H1 (cell line): ENCODE measurements around the gene CTAGE6. TPM values are rescaled to one million over a fixed set of nuclear protein-coding genes. Genes with fewer than 3 reads are reported as not detected.
"Not testable (repeated sequence)": the region's sequence is repeated elsewhere in the genome, so short reads cannot be mapped to it uniquely, and the experiment has no call there.

ENCODE experiments used
- CTCF ChIA-PET: fragments of 300-600 bp; sonication (Branson Sonifier 250); formaldehyde crosslinking; loops from one replicate; lab custom pipeline; 2021; ENCODE audit not compliant: partially characterized antibody; lab: Charles Lee
- POLR2A ChIA-PET: fragments of 300-600 bp; sonication (Branson Sonifier 250); formaldehyde crosslinking; loops from one replicate; lab custom pipeline; 2021; ENCODE audit warnings: inconsistent platforms; ENCODE audit not compliant: partially characterized antibody; lab: Charles Lee
- DNase-seq, 2 experiments: peaks; one replicate each; pipeline versions ENCODE4 v3.0.0 to v3.0.0-alpha.2; 2010 to 2022; ENCODE audit warnings: low spot score in 2 of 2, low read depth in 1 of 2, mixed read lengths in 1 of 2
- FAIRE-seq: peaks from 2 replicates; lab custom pipeline; 2011; peaks lifted over from hg19 to GRCh38; lab: Jason Lieb, UNC
- H2AFZ ChIP-seq: 2 replicates; pipeline ENCODE4 v1.8.1; 2012; ENCODE audit warnings: low read length, inconsistent platforms
- H2AK5ac ChIP-seq: 2 replicates; pipeline ENCODE4 v1.6.1; 2013; ENCODE audit warnings: low read depth, low read length
- H2BK120ac ChIP-seq: replicated peaks from 2 replicates; pipeline ENCODE3; 2013; ENCODE audit warnings: low read depth, low read length, inconsistent platforms
- H2BK12ac ChIP-seq: 2 replicates; pipeline ENCODE4 v1.6.1; 2013; ENCODE audit warnings: low read depth, low read length
- H2BK15ac ChIP-seq: 2 replicates; pipeline ENCODE4 v1.6.1; 2013; ENCODE audit warnings: low read length
- H2BK20ac ChIP-seq: 2 replicates; pipeline ENCODE4 v1.6.1; 2013; ENCODE audit warnings: low read length
- H2BK5ac ChIP-seq: 2 replicates; pipeline ENCODE4 v1.6.1; 2013; ENCODE audit warnings: low read depth, low read length
- H3K14ac ChIP-seq: 2 replicates; pipeline ENCODE4 v1.6.1; 2013; ENCODE audit warnings: inconsistent platforms; ENCODE audit not compliant: insufficient read length
- H3K18ac ChIP-seq: 2 replicates; pipeline ENCODE4 v1.6.1; 2013; ENCODE audit warnings: low read length; ENCODE audit errors: extremely low read depth
- H3K23ac ChIP-seq: 2 replicates; pipeline ENCODE4 v1.6.1; 2013; ENCODE audit warnings: inconsistent platforms; ENCODE audit not compliant: insufficient read length
- H3K23me2 ChIP-seq: 2 replicates; pipeline ENCODE4 v1.6.1; 2013; ENCODE audit warnings: low read depth, low read length
- H3K27ac ChIP-seq: 2 replicates; pipeline ENCODE4 v1.6.1; 2011; ENCODE audit warnings: low read depth, low read length, inconsistent platforms
- H3K27me3 ChIP-seq, 4 experiments: replicated peaks in 1 of 4; 1 replicate in 1 of 4; 2 replicates in 3 of 4; pipeline versions ENCODE4 v1.6.1 to v1.8.1; 2011 to 2013; ENCODE audit warnings: low read length in 3 of 4, mild to moderate bottlenecking in 3 of 4, inconsistent platforms in 2 of 4, mixed read lengths in 2 of 4, moderate library complexity in 1 of 4; ENCODE audit not compliant: control insufficient read depth in 3 of 4, insufficient read depth in 3 of 4; ENCODE audit errors: extremely low read depth in 1 of 4
- H3K36me3 ChIP-seq, 4 experiments: 2 replicates each; pipeline versions ENCODE4 v1.6.1 to v1.8.1; 2011 to 2013; ENCODE audit warnings: mild to moderate bottlenecking in 4 of 4, low read length in 3 of 4, moderate library complexity in 2 of 4, control low read depth in 1 of 4, inconsistent platforms in 1 of 4; ENCODE audit not compliant: insufficient read depth in 4 of 4, control insufficient read depth in 2 of 4
- H3K4ac ChIP-seq: replicated peaks from 2 replicates; pipeline ENCODE3; 2013; ENCODE audit warnings: low read length, low read depth, mixed read lengths, inconsistent platforms; ENCODE audit not compliant: insufficient read length
- H3K4me1 ChIP-seq, 4 experiments: replicated peaks in 1 of 4; 1 replicate in 1 of 4; 2 replicates in 3 of 4; pipeline versions ENCODE4 v1.6.1 to v1.8.1; 2011 to 2013; ENCODE audit warnings: low read length in 3 of 4, inconsistent platforms in 2 of 4, mixed read lengths in 1 of 4; ENCODE audit not compliant: insufficient read depth in 4 of 4, control insufficient read depth in 3 of 4
- H3K4me2 ChIP-seq, 2 experiments: 2 replicates each; pipeline versions ENCODE4 v1.6.1 to v1.8.1; 2011 to 2013; ENCODE audit warnings: low read depth in 2 of 2, low read length in 2 of 2, control low read depth in 1 of 2, inconsistent platforms in 1 of 2, mild to moderate bottlenecking in 1 of 2; ENCODE audit not compliant: insufficient read depth in 1 of 2
- H3K4me3 ChIP-seq, 4 experiments: fragments of 200-600, 300-600 bp in 1 of 4; sonication (generic), shearing (Covaris generic), sonication (Bioruptor Twin) in 1 of 4; 2 replicates each; pipeline versions ENCODE4 v1.5.1 to v1.8.1; 2011 to 2016; ENCODE audit warnings: low read length in 4 of 4, low read depth in 3 of 4, control low read depth in 2 of 4, inconsistent platforms in 2 of 4, mild to moderate bottlenecking in 2 of 4, mixed read lengths in 1 of 4, moderate library complexity in 1 of 4; ENCODE audit not compliant: insufficient read depth in 2 of 4; ENCODE audit errors: extremely low read depth in 1 of 4
- H3K56ac ChIP-seq: replicated peaks from 2 replicates; pipeline ENCODE3; 2013; ENCODE audit warnings: low read depth, mild to moderate bottlenecking, mixed read lengths, low read length, inconsistent platforms; ENCODE audit not compliant: insufficient read length
- H3K79me1 ChIP-seq: 2 replicates; pipeline ENCODE4 v1.6.1; 2013; ENCODE audit warnings: low read depth, low read length, control low read depth
- H3K79me2 ChIP-seq, 2 experiments: 2 replicates each; pipeline versions ENCODE4 v1.6.1 to v1.8.1; 2012 to 2013; ENCODE audit warnings: low read length in 2 of 2, mild to moderate bottlenecking in 2 of 2, inconsistent platforms in 1 of 2; ENCODE audit not compliant: insufficient read depth in 2 of 2, control insufficient read depth in 1 of 2
- H3K9ac ChIP-seq, 4 experiments: replicated peaks in 1 of 4; 1 replicate in 1 of 4; 2 replicates in 3 of 4; pipeline versions ENCODE4 v1.6.1 to v1.8.1; 2011 to 2013; ENCODE audit warnings: low read depth in 3 of 4, low read length in 3 of 4, control low read depth in 2 of 4, mild to moderate bottlenecking in 2 of 4, moderate library complexity in 2 of 4, inconsistent platforms in 1 of 4; ENCODE audit errors: extremely low read depth in 1 of 4
- H3K9me3 ChIP-seq, 2 experiments: 2 replicates each; pipeline versions ENCODE4 v1.6.1 to v1.8.1; 2012 to 2013; ENCODE audit warnings: mild to moderate bottlenecking in 2 of 2, moderate library complexity in 2 of 2, control low read depth in 1 of 2, inconsistent platforms in 1 of 2, low read depth in 1 of 2, low read length in 1 of 2, mixed read lengths in 1 of 2; ENCODE audit not compliant: insufficient read depth in 2 of 2
- H4K20me1 ChIP-seq, 2 experiments: replicated peaks in 1 of 2; 2 replicates each; pipeline versions ENCODE3 to v1.8.1; 2011 to 2013; ENCODE audit warnings: inconsistent platforms in 2 of 2, low read length in 2 of 2, mild to moderate bottlenecking in 1 of 2; ENCODE audit not compliant: insufficient read depth in 2 of 2, control insufficient read depth in 1 of 2
- H4K5ac ChIP-seq: 2 replicates; pipeline ENCODE4 v1.6.1; 2013; ENCODE audit warnings: low read length, low read depth, mixed read lengths, inconsistent platforms; ENCODE audit not compliant: insufficient read length
- H4K8ac ChIP-seq: 2 replicates; pipeline ENCODE4 v1.8.0; 2013; ENCODE audit warnings: mild to moderate bottlenecking, moderate library complexity, low read length, inconsistent platforms; ENCODE audit not compliant: insufficient read depth; ENCODE audit errors: extremely low read depth
- H4K91ac ChIP-seq: replicated peaks from 2 replicates; pipeline ENCODE3; 2013; ENCODE audit warnings: low read length, mixed read lengths, inconsistent platforms; ENCODE audit not compliant: insufficient read length
- WGBS, 2 experiments: shearing (Covaris generic) in 1 of 2; methylation state at CpG; one replicate each; pipeline versions ENCODE4 v1.1.6 to v1.1.7; 2013 to 2015; ENCODE audit warnings: low lambda C conversion rate in 2 of 2, mixed read lengths in 2 of 2, inconsistent platforms in 1 of 2, low coverage in 1 of 2, missing lambda C conversion rate in 1 of 2; ENCODE audit not compliant: insufficient replicate concordance in 2 of 2, insufficient coverage in 1 of 2, insufficient read length in 1 of 2; ENCODE audit errors: extremely low coverage in 1 of 2, missing lambda C conversion rate in 1 of 2; 5-methylcytosine and 5-hydroxymethylcytosine counted together
- polyA plus RNA-seq, 7 experiments: library from polyadenylated mRNA; depleted of rRNA in 3 of 7; stranded (reverse) in 5 of 7; unstranded in 2 of 7; fragments of >200 nt in 5 of 7; fragments of 200-250 nt in 2 of 7; gene quantifications; 1 replicate in 5 of 7; 2 replicates in 1 of 7; 4 replicates in 1 of 7; pipeline versions ENCODE4 v1.2.1 to v1.2.3, GENCODE V29; 2011 to 2013; ENCODE audit warnings: missing spikeins in 2 of 7, mixed read lengths in 2 of 7
- total RNA-seq: library from RNA; stranded (reverse); fragmentation: NEBNext Ultra II Directional; extraction: Animal tissue kit (Norgen Biotek cat#: 25700); gene quantifications from 2 replicates; pipeline ENCODE4 v1.2.1, GENCODE V29; 2021

CTAGE6 gene
- total and polyA plus RNA-seq, 2 of the 8 experiments (the other 6 are each of a cell fraction or from before 2014, with no cell fraction given), result not detected

GRCh38 chr7:143714581-143715454 lies 42.7 kb downstream of the CTAGE6 start:
- H4K8ac ChIP-seq, H3K79me2 ChIP-seq, H3K9ac ChIP-seq, H4K5ac ChIP-seq, H4K91ac ChIP-seq, H2AK5ac ChIP-seq, H3K23me2 ChIP-seq, H3K79me1 ChIP-seq, H3K56ac ChIP-seq, H3K27ac ChIP-seq, H3K27me3 ChIP-seq, DNase-seq, H2BK12ac ChIP-seq, H3K4me1 ChIP-seq, H3K4me3 ChIP-seq, H4K20me1 ChIP-seq, H3K4me2 ChIP-seq, H3K4ac ChIP-seq, H2BK20ac ChIP-seq, H3K23ac ChIP-seq, H2BK5ac ChIP-seq, H3K14ac ChIP-seq, H2AFZ ChIP-seq, H3K9me3 ChIP-seq, H3K36me3 ChIP-seq, FAIRE-seq, CTCF ChIA-PET, H2BK120ac ChIP-seq, H2BK15ac ChIP-seq, POLR2A ChIA-PET, H3K18ac ChIP-seq: not testable (repeated sequence)
- WGBS, 2 experiments, result no CpG with 5 or more reads among the region's 11 CpGs

- H3K4me1 ChIP-seq, H2BK20ac ChIP-seq, H4K20me1 ChIP-seq, H2AFZ ChIP-seq, H3K27ac ChIP-seq, POLR2A ChIA-PET, H2BK15ac ChIP-seq, H3K14ac ChIP-seq, H4K91ac ChIP-seq, H3K4me2 ChIP-seq, H2AK5ac ChIP-seq, H3K18ac ChIP-seq, H2BK12ac ChIP-seq, H3K23me2 ChIP-seq, H3K79me1 ChIP-seq, CTCF ChIA-PET, H3K9me3 ChIP-seq, H3K36me3 ChIP-seq, H3K27me3 ChIP-seq, H3K9ac ChIP-seq, H3K23ac ChIP-seq, H3K56ac ChIP-seq, H3K4me3 ChIP-seq, H3K4ac ChIP-seq, H4K8ac ChIP-seq, H2BK5ac ChIP-seq, FAIRE-seq, H2BK120ac ChIP-seq, H4K5ac ChIP-seq, DNase-seq, H3K79me2 ChIP-seq: not testable (repeated sequence)
- 70% methylated on average over 2 of the region's 5 CpGs; no CpG with 5 or more reads in 1 of the 2 experiments for WGBS, 2 experiments
Measured at GRCh38 chr7:143712381-143712780, 45.1 kb downstream of the CTAGE6 start.
